Adrenal gland (tissue), 5 donors: Measurements from ENCODE around the gene GDAP2.

Experiments used
- CTCF ChIP-seq, 6 experiments: fragments of 450-650 bp in 4 of 6; fragments of 200-600 bp in 2 of 6; sonication (generic) in 1 of 6; IDR thresholded peaks; 1 replicate in 5 of 6; 2 replicates in 1 of 6; pipeline versions ENCODE4 v1.5.1 to v1.8.0; 2016 to 2021; ENCODE audit warnings: antibody characterized with exemption in 6 of 6, mild to moderate bottlenecking in 2 of 6, moderate library complexity in 1 of 6
- POLR2A ChIP-seq, 2 donors: fragments of 450-650 bp; IDR thresholded peaks; one replicate each; pipeline ENCODE4 v1.6.1; 2017; ENCODE audit warnings: antibody characterized with exemption in 2 of 2, mild to moderate bottlenecking in 2 of 2, moderate library complexity in 1 of 2
- donor health status: DM: no; HTN: no; CAD: no.

DNA sequence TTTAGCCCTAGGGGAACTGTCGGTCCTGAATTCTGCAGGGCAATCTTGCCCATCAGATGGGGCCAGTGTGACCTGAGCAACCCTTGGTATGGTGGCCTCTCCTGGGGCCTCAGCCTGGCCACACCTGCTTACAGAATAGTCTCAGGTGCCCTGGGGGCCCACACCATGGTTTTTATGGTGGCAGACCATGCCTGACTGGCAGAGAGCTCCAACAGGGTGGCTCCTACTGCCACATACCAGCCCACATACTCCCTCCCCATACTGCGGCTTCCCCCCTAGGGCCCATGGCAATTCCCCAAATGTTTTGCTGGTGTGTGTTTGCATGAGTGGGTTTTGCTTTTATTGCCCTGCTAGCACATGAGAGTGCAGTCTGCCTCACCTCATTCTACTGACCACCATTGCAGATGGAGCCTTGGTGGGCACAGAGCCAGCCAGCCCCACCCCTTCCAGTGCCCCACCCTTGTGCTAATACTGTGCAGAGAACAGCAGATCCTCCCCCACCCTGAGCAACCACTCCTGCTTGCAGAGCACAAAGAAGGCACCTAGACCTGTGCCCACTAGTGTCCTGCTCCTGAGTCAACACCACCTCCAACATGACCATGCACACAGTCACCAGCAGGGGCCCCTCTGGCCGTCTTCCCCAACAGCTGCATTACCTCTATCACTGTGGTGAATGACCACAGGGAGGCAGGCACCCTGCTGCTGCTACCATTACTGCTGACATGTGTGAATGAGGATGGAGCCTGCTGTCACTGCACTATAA lies 86.8 kb downstream of the GDAP2 start:
- TF ChIP-seq CTCF (IDR thresholded peaks at IDR 0.05) = no peak
- no peak for TF ChIP-seq POLR2A (IDR thresholded peaks at IDR 0.05)
